DND-41 (cell line): ENCODE results near the gene KCNH1.

Experiments used
- EZH2 ChIP-seq: IDR thresholded peaks from 3 replicates; pipeline ENCODE4 v1.6.1; 2012; ENCODE audit warnings: borderline replicate concordance, low read depth, mild to moderate bottlenecking, moderate library complexity, low read length, inconsistent platforms; ENCODE audit not compliant: severe bottlenecking
- TF ChIP-seq, protein P1 (sequence below): IDR thresholded peaks from 2 replicates; pipeline ENCODE4 v1.5.1; 2012; ENCODE audit warnings: borderline replicate concordance, low read length, moderate library complexity, mild to moderate bottlenecking; ENCODE audit not compliant: poor library complexity, severe bottlenecking; ENCODE audit errors: extremely low read depth

DNA sequence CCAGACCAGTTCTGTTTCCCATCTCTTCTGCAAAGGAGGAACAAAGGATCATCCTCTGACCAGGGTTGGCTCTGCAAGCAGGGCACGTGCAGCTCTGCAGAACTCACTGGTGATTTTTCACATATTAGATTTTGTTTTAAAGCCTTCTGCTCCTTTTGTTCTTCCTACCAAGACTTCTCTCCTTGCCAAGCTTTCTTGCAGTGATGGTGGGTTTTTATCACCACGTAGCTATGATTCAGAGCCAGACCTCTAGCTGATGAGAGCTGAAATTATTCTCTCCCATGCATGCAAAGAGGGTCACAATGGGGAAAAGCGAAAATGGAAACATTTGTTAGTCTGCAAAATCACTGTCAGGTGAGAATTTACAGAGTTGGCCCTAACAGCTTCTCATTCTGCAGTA, 225.2 kb downstream of the KCNH1 start:
- TF ChIP-seq, protein P1, sequence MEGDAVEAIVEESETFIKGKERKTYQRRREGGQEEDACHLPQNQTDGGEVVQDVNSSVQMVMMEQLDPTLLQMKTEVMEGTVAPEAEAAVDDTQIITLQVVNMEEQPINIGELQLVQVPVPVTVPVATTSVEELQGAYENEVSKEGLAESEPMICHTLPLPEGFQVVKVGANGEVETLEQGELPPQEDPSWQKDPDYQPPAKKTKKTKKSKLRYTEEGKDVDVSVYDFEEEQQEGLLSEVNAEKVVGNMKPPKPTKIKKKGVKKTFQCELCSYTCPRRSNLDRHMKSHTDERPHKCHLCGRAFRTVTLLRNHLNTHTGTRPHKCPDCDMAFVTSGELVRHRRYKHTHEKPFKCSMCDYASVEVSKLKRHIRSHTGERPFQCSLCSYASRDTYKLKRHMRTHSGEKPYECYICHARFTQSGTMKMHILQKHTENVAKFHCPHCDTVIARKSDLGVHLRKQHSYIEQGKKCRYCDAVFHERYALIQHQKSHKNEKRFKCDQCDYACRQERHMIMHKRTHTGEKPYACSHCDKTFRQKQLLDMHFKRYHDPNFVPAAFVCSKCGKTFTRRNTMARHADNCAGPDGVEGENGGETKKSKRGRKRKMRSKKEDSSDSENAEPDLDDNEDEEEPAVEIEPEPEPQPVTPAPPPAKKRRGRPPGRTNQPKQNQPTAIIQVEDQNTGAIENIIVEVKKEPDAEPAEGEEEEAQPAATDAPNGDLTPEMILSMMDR: no peak
- TF ChIP-seq EZH2: no peak
